Prostate gland (tissue), 2 donors: ENCODE results near the gene ASPG.

ENCODE experiments used
- POLR2A ChIP-seq: fragments of 450-650 bp; IDR thresholded peaks from one replicate; pipeline ENCODE4 v1.6.1; 2016; ENCODE audit warnings: antibody characterized with exemption, mild to moderate bottlenecking
- POLR2AphosphoS5 ChIP-seq: sonication (generic); formaldehyde crosslinking; IDR thresholded peaks from one replicate; pipeline ENCODE4 v1.6.1; 2017; ENCODE audit warnings: antibody characterized with exemption
- TF ChIP-seq, protein P1 (sequence below), 4 experiments: fragments of 200-600 bp in 2 of 4; fragments of 450-650 bp in 2 of 4; sonication (generic) in 2 of 4; IDR thresholded peaks; 1 replicate in 3 of 4; 2 replicates in 1 of 4; pipeline ENCODE4 v1.5.1; 2016 to 2019; ENCODE audit warnings: antibody characterized with exemption in 4 of 4, mild to moderate bottlenecking in 2 of 4, moderate library complexity in 2 of 4

DNA sequence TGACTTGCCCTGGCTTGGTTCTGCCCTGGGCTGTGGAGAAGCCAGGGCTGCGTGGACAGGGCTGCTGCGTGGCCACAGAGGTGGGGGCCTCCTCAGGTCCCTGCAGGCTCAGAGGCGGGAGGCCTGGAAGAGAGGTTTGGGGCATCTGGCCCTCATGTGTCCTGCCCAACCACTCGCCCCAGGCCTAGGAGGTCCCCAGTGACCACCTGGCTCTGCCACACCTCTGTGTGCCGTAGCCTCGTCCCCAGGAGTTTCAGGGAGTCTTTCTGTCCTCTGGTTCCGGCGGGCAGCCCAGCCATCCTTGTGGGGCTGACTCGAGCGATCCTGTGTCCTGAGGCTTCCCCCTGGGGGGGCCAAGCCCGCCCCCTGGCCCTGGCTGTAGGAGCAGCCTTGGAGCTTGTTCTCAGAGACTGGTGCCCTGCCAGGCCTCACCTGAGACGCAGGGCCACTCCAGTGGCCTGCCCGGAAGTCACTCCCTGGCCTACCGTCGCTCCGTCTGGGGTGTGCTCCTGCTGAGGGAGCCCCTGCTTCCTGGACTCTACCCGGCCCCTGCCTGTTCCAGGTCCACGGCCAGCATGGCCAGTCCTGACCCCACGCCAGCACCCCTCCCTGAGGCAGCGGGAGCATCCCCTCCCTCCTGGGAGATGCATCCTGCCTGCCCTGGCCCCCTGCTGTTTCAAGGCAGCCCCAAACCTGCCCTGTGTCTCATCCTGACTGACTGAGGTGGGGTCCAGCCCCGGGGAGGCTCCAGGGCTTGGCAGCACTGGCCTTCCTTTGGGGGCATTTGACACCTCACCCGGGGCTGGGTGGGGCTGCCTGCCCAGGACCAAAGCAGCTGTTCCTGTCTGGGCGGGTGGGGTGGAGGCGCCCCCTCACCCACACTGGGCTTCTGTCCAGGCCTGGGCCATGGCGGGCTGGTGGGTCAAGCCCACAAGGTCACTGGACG is 13.9 kb downstream of the ASPG start:
- TF ChIP-seq POLR2AphosphoS5 (no peak), POLR2A (no peak)
- TF ChIP-seq, protein P1, sequence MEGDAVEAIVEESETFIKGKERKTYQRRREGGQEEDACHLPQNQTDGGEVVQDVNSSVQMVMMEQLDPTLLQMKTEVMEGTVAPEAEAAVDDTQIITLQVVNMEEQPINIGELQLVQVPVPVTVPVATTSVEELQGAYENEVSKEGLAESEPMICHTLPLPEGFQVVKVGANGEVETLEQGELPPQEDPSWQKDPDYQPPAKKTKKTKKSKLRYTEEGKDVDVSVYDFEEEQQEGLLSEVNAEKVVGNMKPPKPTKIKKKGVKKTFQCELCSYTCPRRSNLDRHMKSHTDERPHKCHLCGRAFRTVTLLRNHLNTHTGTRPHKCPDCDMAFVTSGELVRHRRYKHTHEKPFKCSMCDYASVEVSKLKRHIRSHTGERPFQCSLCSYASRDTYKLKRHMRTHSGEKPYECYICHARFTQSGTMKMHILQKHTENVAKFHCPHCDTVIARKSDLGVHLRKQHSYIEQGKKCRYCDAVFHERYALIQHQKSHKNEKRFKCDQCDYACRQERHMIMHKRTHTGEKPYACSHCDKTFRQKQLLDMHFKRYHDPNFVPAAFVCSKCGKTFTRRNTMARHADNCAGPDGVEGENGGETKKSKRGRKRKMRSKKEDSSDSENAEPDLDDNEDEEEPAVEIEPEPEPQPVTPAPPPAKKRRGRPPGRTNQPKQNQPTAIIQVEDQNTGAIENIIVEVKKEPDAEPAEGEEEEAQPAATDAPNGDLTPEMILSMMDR (IDR thresholded peaks at IDR 0.05) = no peak
